Stimulated activated CD4-positive, alpha-beta T cell treated with anti-CD3 and anti-CD28 coated beads, Interleukin-1b, Interleukin-23, amount 100 ng/mL, for 24 hours (primary cell): Measurements from ENCODE around the gene RGS17.
"Not testable (repeated sequence)": the region's sequence is repeated elsewhere in the genome, so short reads cannot be mapped to it uniquely, and the experiment has no call there.

Experiments used
- DNase-seq, 4 experiments: peaks; one replicate each; pipeline ENCODE4 v3.0.0-alpha.2; 2020; ENCODE audit warnings: low read depth in 4 of 4, low spot score in 1 of 4

RGS17 gene

GRCh38 chr6:153126218-153126617, 4.9 kb downstream of the RGS17 start:
- DNase-seq: no peak

GRCh38 chr6:153125032-153125431, 6.0 kb downstream of the RGS17 start:
- DNase-seq: no peak

- DNase-seq: no peak
Measured at GRCh38 chr6:153123801-153124200, 7.3 kb downstream of the RGS17 start.

GRCh38 chr6:153121311-153121710, 9.8 kb downstream of the RGS17 start:
- no peak for DNase-seq

- no peak for DNase-seq
Measured at GRCh38 chr6:153117986-153118879, 12.8 kb downstream of the RGS17 start.

- DNase-seq: not testable (repeated sequence)
Measured at GRCh38 chr6:153111082-153111481, 20.0 kb downstream of the RGS17 start.

GRCh38 chr6:153110612-153111011, 20.5 kb downstream of the RGS17 start:
- not testable (repeated sequence) for DNase-seq

GRCh38 chr6:153108315-153108714, 22.8 kb downstream of the RGS17 start:
- no peak for DNase-seq

- no peak for DNase-seq
Measured at GRCh38 chr6:153106021-153106420, 25.1 kb downstream of the RGS17 start.

GRCh38 chr6:153104220-153104619, 26.9 kb downstream of the RGS17 start:
- no peak for DNase-seq

- DNase-seq: no peak
Measured at GRCh38 chr6:153103319-153103655, 27.8 kb downstream of the RGS17 start.

GRCh38 chr6:153102605-153103318, 28.3 kb downstream of the RGS17 start:
- DNase-seq: no peak

- no peak for DNase-seq
Measured at GRCh38 chr6:153101461-153101860, 29.6 kb downstream of the RGS17 start.

GRCh38 chr6:153099636-153100035, 31.4 kb downstream of the RGS17 start:
- no peak for DNase-seq

GRCh38 chr6:153096792-153097191, 34.3 kb downstream of the RGS17 start:
- no peak for DNase-seq

- DNase-seq: no peak
Measured at GRCh38 chr6:153096031-153096430, 35.1 kb downstream of the RGS17 start.

GRCh38 chr6:153092082-153093013, 38.7 kb downstream of the RGS17 start:
- DNase-seq: no peak

- DNase-seq: no peak
Measured at GRCh38 chr6:153090241-153090930, 40.7 kb downstream of the RGS17 start.

GRCh38 chr6:153088796-153089195, 42.3 kb downstream of the RGS17 start:
- no peak for DNase-seq

GRCh38 chr6:153087436-153087835, 43.6 kb downstream of the RGS17 start:
- no peak for DNase-seq
